RCC 7860 (cell line): ENCODE results near the gene HRH4.
A peak's percentile ranks its signal among the peaks of the same experiment; 100 is the strongest.

Experiments used
- DNase-seq: peaks from one replicate; pipeline ENCODE4 v3.0.0-alpha.2; 2015; ENCODE audit warnings: low spot score
- FAIRE-seq: peaks from 2 replicates; lab custom pipeline; 2012; peaks lifted over from hg19 to GRCh38; lab: Jason Lieb, UNC

Gene HRH4

GRCh38 chr18:24504401-24504800 is 44.0 kb downstream of the HRH4 start:
- DNase-seq (no peak), FAIRE-seq (no peak)

- FAIRE-seq (no peak), DNase-seq (no peak)
Measured at GRCh38 chr18:24506175-24506574, 45.7 kb downstream of the HRH4 start.

GRCh38 chr18:24509435-24509834 is 49.0 kb downstream of the HRH4 start:
- no peak for DNase-seq
- FAIRE-seq, result no peak

- peak; percentile 60 for DNase-seq
- FAIRE-seq, result peak; percentile 71
Measured at GRCh38 chr18:24514439-24514838, 54.0 kb downstream of the HRH4 start.

GRCh38 chr18:24515721-24516120 is 55.3 kb downstream of the HRH4 start:
- no peak for FAIRE-seq
- DNase-seq, result no peak

GRCh38 chr18:24516261-24516660 is 55.8 kb downstream of the HRH4 start:
- no peak for DNase-seq

GRCh38 chr18:24517554-24517953 is 57.1 kb downstream of the HRH4 start:
- no peak for FAIRE-seq
- DNase-seq, result no peak

More at GRCh38 chr18:24516261-24516660, 55.8 kb downstream of the HRH4 start:
- no peak for FAIRE-seq

- DNase-seq (no peak), FAIRE-seq (no peak)
Measured at GRCh38 chr18:24518596-24518995, 58.2 kb downstream of the HRH4 start.
